Activated T-helper 2 cell treated with anti-CD3 and anti-CD28 coated beads, Interferon-gamma antibody, Interleukin-2, Interleukin-4, amounts not matched to agents 10 μg/mL and 5 μg/mL and 100 μg/mL, durations not matched to agents 14 hours and 24 hours and 36 hours (primary cell): Measurements from ENCODE around the gene IBSP. TPM values are rescaled to one million over a fixed set of nuclear protein-coding genes. Genes with fewer than 3 reads are reported as not detected.

Source experiments
- total RNA-seq: library from RNA; stranded (reverse); gene quantifications from 2 replicates; pipeline ENCODE4 v1.2.3, GENCODE V29; 2022

Gene IBSP
- total RNA-seq, 1 donor from 2014 or later: not detected

Other genes starting within 250 kb of the IBSP start
- gene DSPP, start 191.0 kb upstream of the IBSP start, total RNA-seq: not detected in 2 replicates
- not detected in 2 replicates for gene DMP1, start 149.3 kb upstream of the IBSP start, total RNA-seq
- gene MEPE, start 33.4 kb downstream of the IBSP start, total RNA-seq: not detected in 2 replicates
- 0.43 and 0.67 TPM in 2 replicates for gene SPP1, start 176.2 kb downstream of the IBSP start, total RNA-seq
- gene PKD2, start 208.1 kb downstream of the IBSP start, total RNA-seq: 13.6 and 16.6 TPM in 2 replicates